CD14-positive monocyte (primary cell): Measurements from ENCODE around the gene SUGCT. TPM values are rescaled to one million over a fixed set of nuclear protein-coding genes. Genes with fewer than 3 reads are reported as not detected.
"Not testable (repeated sequence)": the region's sequence is repeated elsewhere in the genome, so short reads cannot be mapped to it uniquely, and the experiment has no call there.

Experiments used
- DNase-seq, 3 donors: peaks; one replicate each; pipeline ENCODE4 v3.0.0-alpha.2; 2011 to 2022
- H2AFZ ChIP-seq: 2 replicates; pipeline ENCODE4 v1.6.0; 2012; ENCODE audit warnings: mild to moderate bottlenecking, low read depth, low read length, inconsistent platforms; ENCODE audit not compliant: insufficient read depth, poor library complexity, severe bottlenecking
- H3K27ac ChIP-seq, 2 donors: 1 replicate in 1 of 2; 2 replicates in 1 of 2; pipeline ENCODE4 v1.5.1; 2012 to 2013; ENCODE audit warnings: low read length in 2 of 2, control low read depth in 1 of 2, inconsistent platforms in 1 of 2, low read depth in 1 of 2, mild to moderate bottlenecking in 1 of 2
- H3K27me3 ChIP-seq, 2 donors: one replicate each; pipeline versions ENCODE4 v1.6.0 to v1.6.1; 2011 to 2013; ENCODE audit warnings: low read length in 2 of 2; ENCODE audit not compliant: control insufficient read depth in 2 of 2, insufficient read depth in 2 of 2
- H3K36me3 ChIP-seq, 2 donors: replicated peaks in 1 of 2; 1 replicate in 1 of 2; 2 replicates in 1 of 2; pipeline versions ENCODE4 v1.5.1 to v1.6.1; 2012 to 2013; ENCODE audit warnings: low read length in 2 of 2, control low read depth in 1 of 2, inconsistent platforms in 1 of 2, mild to moderate bottlenecking in 1 of 2; ENCODE audit not compliant: insufficient read depth in 2 of 2, control insufficient read depth in 1 of 2
- H3K4me1 ChIP-seq, 2 donors: 1 replicate in 1 of 2; 2 replicates in 1 of 2; pipeline versions ENCODE4 v1.5.1 to v1.6.1; 2012 to 2013; ENCODE audit warnings: low read length in 2 of 2, control low read depth in 1 of 2, inconsistent platforms in 1 of 2, mild to moderate bottlenecking in 1 of 2, moderate library complexity in 1 of 2; ENCODE audit not compliant: insufficient read depth in 2 of 2, control insufficient read depth in 1 of 2
- H3K4me2 ChIP-seq: replicated peaks from 2 replicates; pipeline ENCODE3; 2012; ENCODE audit warnings: low read length, moderate library complexity, mild to moderate bottlenecking; ENCODE audit not compliant: poor library complexity, severe bottlenecking; ENCODE audit errors: extremely low read depth
- H3K4me3 ChIP-seq, 3 experiments: fragments of 200-600 bp in 1 of 3; sonication (generic) in 1 of 3; replicated peaks in 1 of 3; 1 replicate in 2 of 3; 2 replicates in 1 of 3; pipeline ENCODE4 v1.5.1; 2011 to 2013; ENCODE audit warnings: low read length in 3 of 3, mild to moderate bottlenecking in 3 of 3, control low read depth in 2 of 3, low read depth in 2 of 3, inconsistent platforms in 1 of 3, moderate library complexity in 1 of 3
- H3K79me2 ChIP-seq: 2 replicates; pipeline ENCODE4 v1.6.0; 2012; ENCODE audit warnings: mild to moderate bottlenecking, control low read depth, inconsistent platforms, low read length, moderate library complexity; ENCODE audit not compliant: insufficient read depth
- H3K9ac ChIP-seq: 2 replicates; pipeline ENCODE4 v1.6.0; 2017; ENCODE audit warnings: low read length, mild to moderate bottlenecking; ENCODE audit not compliant: insufficient read depth, poor library complexity, severe bottlenecking
- H3K9me3 ChIP-seq, 2 donors: replicated peaks in 1 of 2; 1 replicate in 1 of 2; 2 replicates in 1 of 2; pipeline versions ENCODE4 v1.5.1 to v1.6.1; 2012 to 2013; ENCODE audit warnings: low read length in 2 of 2, control low read depth in 1 of 2; ENCODE audit not compliant: control insufficient read depth in 1 of 2, insufficient read depth in 1 of 2
- H4K20me1 ChIP-seq: 2 replicates; pipeline ENCODE4 v1.6.0; 2012; ENCODE audit warnings: mild to moderate bottlenecking, low read length, control low read depth, moderate library complexity; ENCODE audit not compliant: insufficient read depth
- H3K27ac Mint-ChIP-seq, 7 donors: one replicate each; pipeline ENCODE4 v1.8.0; 2020; ENCODE audit warnings: mild to moderate bottlenecking in 7 of 7, mixed read lengths in 7 of 7, moderate library complexity in 6 of 7, inconsistent platforms in 2 of 7
- H3K27me3 Mint-ChIP-seq, 3 donors: one replicate each; pipeline ENCODE4 v1.8.0; 2021 to 2022; ENCODE audit warnings: low read depth in 3 of 3, mild to moderate bottlenecking in 3 of 3, mixed read lengths in 3 of 3, moderate library complexity in 3 of 3, inconsistent platforms in 1 of 3
- H3K36me3 Mint-ChIP-seq, 2 donors: one replicate each; pipeline ENCODE4 v1.8.0; 2020; ENCODE audit warnings: mixed read lengths in 2 of 2, inconsistent platforms in 1 of 2, mild to moderate bottlenecking in 1 of 2
- H3K4me1 Mint-ChIP-seq: one replicate; pipeline ENCODE4 v1.8.0; 2020; ENCODE audit warnings: mild to moderate bottlenecking, mixed read lengths
- H3K4me3 Mint-ChIP-seq, 2 donors: one replicate each; pipeline ENCODE4 v1.8.0; 2020; ENCODE audit warnings: mild to moderate bottlenecking in 2 of 2, mixed read lengths in 2 of 2, moderate library complexity in 1 of 2
- H3K9me3 Mint-ChIP-seq, 7 donors: one replicate each; pipeline ENCODE4 v1.8.0; 2020 to 2022; ENCODE audit warnings: mixed read lengths in 7 of 7, mild to moderate bottlenecking in 6 of 7, moderate library complexity in 6 of 7, inconsistent platforms in 2 of 7
- WGBS: methylation state at CpG from one replicate; pipeline ENCODE4 v1.1.5; 2013; ENCODE audit warnings: missing lambda C conversion rate; ENCODE audit not compliant: insufficient coverage; 5-methylcytosine and 5-hydroxymethylcytosine counted together
- intact Hi-C, 2 donors: fragments of 100-400 bp; cut with micrococcal nuclease; formaldehyde crosslinking; loops; one replicate each; pipeline versions ENCODE4 v1.15.0 to v1.15.1; 2023
- polyA plus RNA-seq, 3 donors: library from polyadenylated mRNA; depleted of rRNA in 1 of 3; unstranded in 2 of 3; stranded (reverse) in 1 of 3; fragments of 300-500 nt in 2 of 3; fragments of >200 nt in 1 of 3; fragmentation: Illumina TruSeq in 2 of 3; gene quantifications; 1 replicate in 2 of 3; 2 replicates in 1 of 3; pipeline ENCODE4 v1.2.3, GENCODE V29; 2012 to 2021
- TF ChIP-seq, protein P1 (sequence below): fragments of 200-600 bp; IDR thresholded peaks from one replicate; pipeline ENCODE4 v1.8.0; 2022; ENCODE audit warnings: antibody characterized with exemption, mild to moderate bottlenecking

Gene SUGCT
- polyA plus RNA-seq, 3 donors, result not detected

DNA sequence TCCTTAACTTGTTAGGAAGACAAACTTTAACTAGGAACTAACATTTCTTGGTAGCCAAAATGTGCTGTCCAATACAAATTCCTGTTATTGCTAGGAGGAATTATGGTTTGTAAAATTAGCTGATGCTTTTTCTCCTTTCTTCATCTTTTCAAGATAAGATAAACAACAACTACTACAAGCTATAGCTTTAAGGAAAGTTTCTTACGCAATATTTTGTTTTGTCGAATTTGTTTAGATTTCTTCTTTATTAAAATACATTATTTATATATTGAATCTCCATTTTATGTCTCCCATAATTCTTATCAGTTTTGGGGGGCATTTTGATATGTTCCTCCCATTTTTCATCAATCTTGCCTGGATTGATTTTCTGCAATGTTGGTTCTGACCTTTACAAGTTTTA lies 277.5 kb downstream of the SUGCT start:
- Histone ChIP-seq H3K4me3 (no peak overlapping the region), H3K36me3 (no peaks in the 10 kb centered on the region), H2AFZ (no peak overlapping the region), H3K4me2 (no peak overlapping the region), H4K20me1 (no peaks in the 10 kb centered on the region), H3K9me3 (peaks cover 0 to 8% of the 10 kb centered on the region in 2 donors), H3K27ac (no peak overlapping the region), H3K9ac (no peak overlapping the region), H3K27me3 (no peaks in the 10 kb centered on the region), H3K4me1 (no peaks in the 10 kb centered on the region), H3K79me2 (no peaks in the 10 kb centered on the region)
- intact Hi-C loops, result no loop called here
- H3K9me3 Mint-ChIP-seq, result peaks cover 0 to 6% (median 5%) of the 10 kb centered on the region in 7 donors
- no peak overlapping the region for H3K4me3 Mint-ChIP-seq
- H3K4me1 Mint-ChIP-seq, result no peaks in the 10 kb centered on the region
- H3K36me3 Mint-ChIP-seq, result no peaks in the 10 kb centered on the region
- no CpG with 5 or more reads among the region's 2 CpGs for WGBS
- no peaks in the 10 kb centered on the region for H3K27me3 Mint-ChIP-seq
- H3K27ac Mint-ChIP-seq, result no peak overlapping the region
- TF ChIP-seq, protein P1, sequence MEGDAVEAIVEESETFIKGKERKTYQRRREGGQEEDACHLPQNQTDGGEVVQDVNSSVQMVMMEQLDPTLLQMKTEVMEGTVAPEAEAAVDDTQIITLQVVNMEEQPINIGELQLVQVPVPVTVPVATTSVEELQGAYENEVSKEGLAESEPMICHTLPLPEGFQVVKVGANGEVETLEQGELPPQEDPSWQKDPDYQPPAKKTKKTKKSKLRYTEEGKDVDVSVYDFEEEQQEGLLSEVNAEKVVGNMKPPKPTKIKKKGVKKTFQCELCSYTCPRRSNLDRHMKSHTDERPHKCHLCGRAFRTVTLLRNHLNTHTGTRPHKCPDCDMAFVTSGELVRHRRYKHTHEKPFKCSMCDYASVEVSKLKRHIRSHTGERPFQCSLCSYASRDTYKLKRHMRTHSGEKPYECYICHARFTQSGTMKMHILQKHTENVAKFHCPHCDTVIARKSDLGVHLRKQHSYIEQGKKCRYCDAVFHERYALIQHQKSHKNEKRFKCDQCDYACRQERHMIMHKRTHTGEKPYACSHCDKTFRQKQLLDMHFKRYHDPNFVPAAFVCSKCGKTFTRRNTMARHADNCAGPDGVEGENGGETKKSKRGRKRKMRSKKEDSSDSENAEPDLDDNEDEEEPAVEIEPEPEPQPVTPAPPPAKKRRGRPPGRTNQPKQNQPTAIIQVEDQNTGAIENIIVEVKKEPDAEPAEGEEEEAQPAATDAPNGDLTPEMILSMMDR, result no peak
- no peak for DNase-seq

DNA sequence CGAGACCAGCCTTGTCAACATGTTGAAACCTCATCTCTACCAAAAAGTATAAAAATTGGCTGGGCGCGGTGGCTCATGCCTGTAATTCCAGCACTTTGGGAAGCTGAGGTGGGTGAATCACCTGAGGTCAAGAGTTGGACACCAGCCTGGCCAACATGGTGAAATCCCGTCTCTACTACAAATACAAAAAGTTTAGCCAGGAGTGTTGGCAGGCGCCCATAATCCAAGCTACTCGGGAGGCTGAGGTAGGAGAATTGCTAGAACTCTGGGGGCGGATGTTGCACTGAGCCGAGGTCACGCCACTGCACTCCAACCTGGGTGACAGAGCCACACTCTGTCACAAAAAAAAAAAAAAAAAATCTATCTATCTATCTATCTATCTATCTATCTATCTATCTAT lies 279.9 kb downstream of the SUGCT start:
- H3K9ac ChIP-seq, H3K27me3 ChIP-seq, H3K9me3 ChIP-seq, H3K4me2 ChIP-seq, H3K4me3 ChIP-seq, H3K36me3 Mint-ChIP-seq, H3K27ac ChIP-seq, H3K79me2 ChIP-seq, H2AFZ ChIP-seq, intact Hi-C loops, H3K4me3 Mint-ChIP-seq, DNase-seq, H3K36me3 ChIP-seq, H3K27me3 Mint-ChIP-seq, H3K9me3 Mint-ChIP-seq, H3K4me1 Mint-ChIP-seq, H4K20me1 ChIP-seq, H3K4me1 ChIP-seq: not testable (repeated sequence)
- peak overlapping the region in 1 of 7 donors; percentile 68 for H3K27ac Mint-ChIP-seq
- WGBS, result 100% methylated on average over 5 of the region's 9 CpGs
